Urinary bladder (tissue), 4 donors: ENCODE measurements around the gene APOB. TPM values are rescaled to one million over a fixed set of nuclear protein-coding genes. Genes with fewer than 3 reads are reported as not detected.

Experiments
- DNase-seq: peaks from one replicate; pipeline ENCODE4 v3.0.0-alpha.2; 2015; ENCODE audit errors: extremely low spot score
- H3K27ac ChIP-seq: one replicate; pipeline ENCODE4 v1.5.1; 2013; ENCODE audit warnings: low read depth, mild to moderate bottlenecking, moderate library complexity
- H3K36me3 ChIP-seq: one replicate; pipeline ENCODE4 v1.6.1; 2013; ENCODE audit warnings: mild to moderate bottlenecking, moderate library complexity; ENCODE audit not compliant: insufficient read depth
- H3K4me1 ChIP-seq: one replicate; pipeline ENCODE4 v1.6.1; 2013; ENCODE audit warnings: mild to moderate bottlenecking, moderate library complexity; ENCODE audit not compliant: insufficient read depth
- H3K4me3 ChIP-seq: one replicate; pipeline ENCODE4 v1.5.1; 2013; ENCODE audit warnings: low read depth, low read length
- WGBS: extraction: QIAGEN DNeasy Blood & Tissue Kit; methylation state at CpG from one replicate; pipeline ENCODE4 v1.1.7; 2013; 5-methylcytosine and 5-hydroxymethylcytosine counted together
- polyA plus RNA-seq: library from polyadenylated mRNA; stranded (reverse); fragments of 200-250 nt; gene quantifications from one replicate; pipeline ENCODE4 v1.2.3, GENCODE V29; 2013
- total RNA-seq: library from RNA; depleted of rRNA; stranded (reverse); fragments of >200 nt; gene quantifications from one replicate; pipeline ENCODE4 v1.2.3, GENCODE V29; 2014
- donor health status: healthy with polysubstance abuse.
- donor health status: healthy.

Gene APOB
- total and polyA plus RNA-seq, 2 donors = 0.32 to 0.49 TPM

DNA sequence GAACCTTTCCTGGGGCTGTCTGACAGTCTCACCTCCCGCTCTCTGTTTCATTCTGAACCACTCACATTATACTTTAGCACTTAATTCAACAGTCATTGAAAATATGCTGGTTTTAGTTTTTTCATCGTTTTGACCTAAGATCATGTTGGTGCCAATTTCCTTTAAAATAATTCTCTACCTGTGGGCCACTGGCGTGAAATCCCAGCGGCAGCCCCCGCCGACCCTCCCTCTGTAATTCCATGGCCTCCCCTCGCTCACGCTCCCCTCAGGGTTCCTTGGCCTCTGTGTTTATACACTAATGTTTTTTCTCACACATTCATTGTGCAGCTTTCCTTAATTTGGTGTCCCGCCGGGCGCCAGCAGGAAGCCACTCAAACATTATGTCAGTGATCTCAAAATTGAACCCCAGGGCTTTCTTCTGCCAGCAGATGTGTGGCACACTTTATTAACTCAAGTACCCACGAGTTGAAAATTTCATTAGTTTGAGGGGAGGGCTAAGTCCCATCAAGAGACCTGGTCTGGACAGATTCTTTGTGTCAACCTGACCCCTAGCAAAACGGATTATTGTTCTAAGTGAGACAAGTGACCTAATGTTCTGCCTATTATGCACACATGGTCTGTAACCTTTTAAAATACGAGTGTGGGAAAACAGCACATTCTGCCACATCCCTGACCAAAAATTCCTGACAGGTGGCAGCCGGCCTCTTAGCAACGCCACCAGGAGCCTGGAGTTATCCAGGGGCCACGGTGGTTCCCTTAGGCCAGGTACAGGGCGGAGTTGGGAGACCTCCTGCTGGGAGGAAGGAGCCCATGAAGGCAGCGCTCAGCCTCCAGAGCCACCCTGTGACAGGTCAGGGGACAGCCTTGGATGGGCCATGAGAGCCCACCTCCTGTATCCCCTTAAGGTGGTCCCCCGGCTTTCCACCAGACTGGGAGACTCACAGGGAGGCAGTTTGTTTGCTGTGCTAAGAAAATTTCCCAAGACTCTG is 53.1 kb downstream of the APOB start:
- no peak for DNase-seq
- Histone ChIP-seq H3K27ac (no peak overlapping the region), H3K4me3 (no peak overlapping the region), H3K36me3 (no peaks in the 10 kb centered on the region), H3K4me1 (no peaks in the 10 kb centered on the region)
- WGBS = 86% methylated on average over 20 of the region's 20 CpGs

DNA sequence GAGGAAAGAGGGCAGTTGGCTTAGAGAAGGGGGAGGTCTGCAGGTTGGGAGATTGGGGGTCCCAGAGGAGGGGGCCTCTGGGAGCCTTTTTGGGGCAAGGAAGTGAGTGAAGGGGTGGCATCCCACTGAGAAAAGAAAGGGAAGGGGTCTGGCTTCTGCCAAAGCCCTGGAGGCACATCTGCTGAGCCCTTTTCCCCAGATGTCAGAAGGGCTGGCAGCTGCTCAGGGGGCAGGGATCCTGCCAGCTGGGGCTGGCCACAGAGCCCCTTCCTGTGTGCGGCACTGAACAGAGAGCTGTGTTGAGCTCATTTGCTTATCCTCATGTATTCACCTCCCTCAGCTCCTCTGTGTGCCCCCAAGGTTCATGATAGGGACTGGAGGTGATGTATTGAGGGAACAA is 54.5 kb downstream of the APOB start:
- no peaks in the 10 kb centered on the region for H3K4me1 ChIP-seq

DNA sequence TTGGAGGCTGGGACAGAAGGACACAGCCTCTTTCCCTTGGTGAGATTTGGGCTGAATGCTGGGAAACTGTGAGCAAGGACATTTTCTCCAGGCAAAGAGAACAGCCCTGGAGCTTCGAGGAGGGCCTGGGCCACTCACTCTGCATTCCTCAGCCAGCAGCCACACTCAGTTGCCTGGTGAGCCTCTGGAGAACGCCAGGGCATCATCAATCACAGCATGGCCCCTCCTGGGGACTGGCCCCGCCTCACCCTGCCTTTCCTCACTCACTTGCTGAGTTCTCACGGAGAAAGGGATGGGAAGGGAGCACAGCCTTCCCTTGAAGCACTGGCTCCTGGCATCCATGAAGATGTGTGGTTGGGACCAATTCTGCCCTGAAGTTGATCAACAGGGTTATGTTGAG is 55.0 kb downstream of the APOB start:
- H3K4me3 ChIP-seq = no peak overlapping the region
- 72% methylated on average over 4 of the region's 4 CpGs for WGBS
- no peaks in the 10 kb centered on the region for H3K4me1 ChIP-seq
- no peaks in the 10 kb centered on the region for H3K36me3 ChIP-seq
- H3K27ac ChIP-seq = no peak overlapping the region
- no peak for DNase-seq

More for the DNA sequence above, 54.5 kb downstream of the APOB start:
- no peak overlapping the region for H3K4me3 ChIP-seq
- no peaks in the 10 kb centered on the region for H3K36me3 ChIP-seq
- WGBS = 87% methylated on average over 1 of the region's 1 CpG
- DNase-seq = no peak
- no peak overlapping the region for H3K27ac ChIP-seq

DNA sequence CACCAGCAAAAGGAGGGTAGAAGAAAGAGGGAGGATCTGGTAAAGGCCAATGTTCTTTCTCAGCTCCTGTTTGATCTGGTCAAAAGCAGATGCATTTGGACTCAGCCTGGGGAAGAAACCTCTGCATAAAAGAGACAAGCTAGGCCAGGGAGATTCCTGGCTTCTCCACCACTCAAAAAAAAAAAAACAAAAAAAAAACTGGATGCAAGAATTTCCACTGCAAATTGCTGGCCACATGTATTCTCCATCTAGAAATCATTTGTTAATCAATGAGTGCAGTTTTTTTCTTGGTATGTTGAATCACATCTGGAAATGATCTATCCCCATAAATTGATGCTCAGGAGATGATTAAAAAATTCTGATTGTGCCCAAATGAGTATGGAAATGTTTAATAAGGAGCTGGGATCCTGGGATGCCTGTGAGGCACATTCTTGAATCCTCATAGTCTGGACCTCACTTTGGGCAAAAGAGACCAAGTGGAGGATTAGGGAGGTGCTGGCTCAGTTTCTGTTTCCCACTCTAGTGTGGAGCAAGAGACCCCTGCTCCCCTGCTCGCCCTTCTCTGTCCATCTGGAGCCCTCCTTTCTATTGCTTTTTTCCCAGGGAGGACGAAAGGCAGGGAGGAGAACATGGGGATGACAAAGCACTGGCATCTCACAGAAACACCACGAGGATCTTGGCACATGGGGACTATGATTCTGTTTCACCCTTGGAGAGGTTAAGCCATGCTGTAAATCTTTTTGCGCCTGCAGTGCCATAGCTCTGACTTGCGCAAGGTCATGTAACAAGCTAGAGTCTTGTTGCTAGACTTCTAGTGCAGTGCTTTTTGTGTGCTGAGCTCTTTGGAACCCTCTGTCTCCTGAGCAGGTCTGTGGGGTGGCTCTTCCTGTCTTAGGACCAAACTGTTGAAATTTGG is 57.6 kb downstream of the APOB start:
- no peaks in the 10 kb centered on the region for H3K4me1 ChIP-seq
- no peak overlapping the region for H3K27ac ChIP-seq
- no peaks in the 10 kb centered on the region for H3K36me3 ChIP-seq
- WGBS = 48% methylated on average over 5 of the region's 5 CpGs
- H3K4me3 ChIP-seq = no peak overlapping the region
- no peak for DNase-seq

DNA sequence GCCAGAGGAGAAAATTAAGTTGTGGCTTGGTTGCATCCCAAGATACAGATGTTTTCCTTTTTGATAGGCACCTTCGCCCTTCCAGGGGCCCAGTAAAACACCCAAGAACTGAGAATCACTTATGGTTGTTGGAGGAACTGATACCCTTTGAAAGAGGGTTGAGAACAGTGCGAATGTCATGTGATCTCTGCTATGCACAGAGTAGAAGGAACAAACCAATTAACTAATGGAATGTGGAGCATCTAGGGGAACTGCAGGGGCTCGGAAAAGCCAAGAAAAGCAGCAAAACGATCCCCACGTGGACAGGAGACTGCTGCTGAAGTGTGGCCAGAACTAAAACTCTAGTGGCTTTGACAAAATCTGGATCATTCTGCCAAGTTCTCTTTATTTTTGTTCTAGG is 58.8 kb downstream of the APOB start:
- no peak overlapping the region for H3K4me3 ChIP-seq
- H3K27ac ChIP-seq = no peak overlapping the region
- no peaks in the 10 kb centered on the region for H3K36me3 ChIP-seq
- no peak for DNase-seq
- WGBS = 45% methylated on average over 5 of the region's 5 CpGs
- H3K4me1 ChIP-seq = no peaks in the 10 kb centered on the region

DNA sequence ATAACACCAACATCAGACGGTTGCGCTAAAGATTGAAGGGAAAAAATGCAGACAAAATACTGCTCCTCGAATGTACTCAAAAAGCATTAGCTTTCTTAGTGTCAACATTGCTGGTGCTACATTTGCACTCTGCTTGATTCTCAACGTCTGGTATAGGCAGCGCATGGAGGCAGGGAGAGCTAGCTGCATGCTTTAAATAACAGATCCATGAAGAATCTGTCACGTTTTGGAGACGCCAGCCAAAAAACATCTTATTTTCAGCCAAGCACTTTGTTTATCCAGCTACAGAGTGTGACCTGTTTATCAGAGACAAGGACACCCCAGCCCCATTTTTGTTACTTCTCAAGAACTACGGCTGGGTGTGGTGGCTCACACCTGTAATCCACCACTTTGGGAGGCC is 59.5 kb downstream of the APOB start:
- no peaks in the 10 kb centered on the region for H3K4me1 ChIP-seq
- H3K36me3 ChIP-seq = no peaks in the 10 kb centered on the region
- WGBS = 78% methylated on average over 8 of the region's 8 CpGs
- no peak for DNase-seq
- no peak overlapping the region for H3K27ac ChIP-seq
- H3K4me3 ChIP-seq = no peak overlapping the region

DNA sequence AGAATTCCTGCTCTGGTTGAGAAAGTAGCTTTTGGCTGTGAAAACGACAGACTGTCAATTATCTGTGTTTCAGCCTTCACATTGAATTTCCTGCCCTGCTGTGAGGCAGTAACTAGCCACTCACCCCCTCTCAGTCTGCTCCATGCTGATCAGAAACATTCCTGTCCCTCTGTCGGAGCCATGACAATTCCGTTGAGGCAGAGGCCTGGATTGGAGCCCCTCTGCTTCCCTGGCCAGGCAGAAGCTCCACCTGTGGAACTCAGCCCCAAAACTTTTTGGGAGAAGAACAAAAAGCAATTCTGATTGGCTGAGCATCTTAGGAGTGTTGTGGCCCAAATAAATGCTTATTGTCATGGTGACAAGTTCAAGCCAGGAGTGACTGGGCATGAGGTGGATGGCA is 60.0 kb downstream of the APOB start:
- no peaks in the 10 kb centered on the region for H3K36me3 ChIP-seq
- no peak overlapping the region for H3K4me3 ChIP-seq
- no peak for DNase-seq
- 48% methylated on average over 3 of the region's 3 CpGs for WGBS
- H3K4me1 ChIP-seq = no peaks in the 10 kb centered on the region
- no peak overlapping the region for H3K27ac ChIP-seq

DNA sequence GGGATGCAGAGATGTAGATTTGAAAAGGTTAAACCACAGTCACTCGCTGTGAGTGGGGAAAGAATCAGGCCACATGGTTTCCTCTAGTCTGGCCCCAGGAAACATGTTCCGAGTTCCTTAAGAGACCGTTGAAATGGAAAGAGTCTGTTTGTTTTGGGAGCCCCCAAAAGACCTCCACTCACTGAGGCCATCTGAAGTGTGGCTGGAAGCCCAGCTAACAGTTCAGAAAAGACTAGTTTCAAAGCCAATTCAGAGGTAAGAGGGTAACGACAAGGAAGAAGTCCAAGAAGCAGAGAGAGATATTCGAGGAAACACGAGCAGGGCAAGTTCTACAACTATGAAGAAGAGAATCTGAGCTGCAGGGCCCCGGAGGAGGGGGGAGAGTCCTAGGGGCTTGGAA is 61.0 kb downstream of the APOB start:
- no peaks in the 10 kb centered on the region for H3K36me3 ChIP-seq
- no peak for DNase-seq
- H3K4me3 ChIP-seq = no peak overlapping the region
- H3K27ac ChIP-seq = no peak overlapping the region
- WGBS = 80% methylated on average over 7 of the region's 7 CpGs
- H3K4me1 ChIP-seq = no peaks in the 10 kb centered on the region

DNA sequence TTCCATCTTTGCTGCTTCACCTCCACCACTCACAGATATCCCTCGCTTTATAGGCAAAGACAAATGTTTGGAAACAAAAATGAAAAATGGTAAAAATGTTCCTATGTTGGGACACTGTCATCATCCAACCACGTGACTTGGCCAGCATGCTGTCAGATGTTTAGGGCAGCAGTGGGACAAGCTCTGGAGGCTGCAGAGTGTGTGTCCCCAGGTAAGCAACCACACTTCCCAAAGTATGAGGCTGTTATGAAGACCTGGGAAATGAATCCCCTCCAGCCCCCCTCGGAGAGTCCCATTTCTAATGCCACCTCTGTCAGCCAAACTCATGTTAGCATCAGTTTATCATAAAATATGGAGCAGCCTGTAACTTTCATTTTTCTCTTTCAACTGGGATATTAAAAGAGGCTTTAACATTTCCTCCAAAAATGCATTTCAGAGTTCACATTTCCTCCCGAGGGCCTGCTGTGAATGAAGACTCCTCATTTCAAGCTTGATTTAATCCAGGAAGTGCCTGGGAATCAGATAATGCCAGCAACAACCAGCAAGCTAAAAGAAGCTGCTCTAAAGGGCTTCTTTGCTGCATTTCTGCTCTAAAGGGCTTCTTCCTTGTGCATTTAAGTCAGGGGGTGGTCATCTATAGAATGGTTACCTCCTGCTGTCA is 66.2 kb downstream of the APOB start:
- H3K27ac ChIP-seq = no peak overlapping the region
- WGBS = 44% methylated on average over 4 of the region's 4 CpGs
- no peak for DNase-seq
- no peaks in the 10 kb centered on the region for H3K36me3 ChIP-seq
- H3K4me3 ChIP-seq = no peak overlapping the region
- no peaks in the 10 kb centered on the region for H3K4me1 ChIP-seq

DNA sequence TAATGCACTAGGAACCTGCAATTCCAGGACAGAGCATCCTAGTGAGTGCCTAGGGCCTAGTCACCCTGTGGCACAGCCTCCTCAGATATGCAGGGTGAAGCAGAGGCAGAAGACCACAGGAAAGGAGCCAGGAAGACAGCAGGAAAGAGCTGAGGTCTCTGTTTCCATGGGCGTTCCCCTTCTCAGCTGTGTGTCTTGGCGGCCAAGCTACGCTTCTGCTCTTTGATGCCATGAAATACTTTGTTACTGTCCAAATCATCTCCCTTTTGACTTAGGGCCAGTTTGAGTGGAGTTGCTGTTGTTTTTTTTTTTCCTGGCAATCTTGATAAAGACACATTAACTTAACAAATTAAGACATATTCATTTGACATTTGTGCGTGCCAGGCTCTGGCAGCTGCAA is 67.3 kb downstream of the APOB start:
- DNase-seq = no peak
- Histone ChIP-seq H3K4me3 (no peak overlapping the region), H3K27ac (no peak overlapping the region), H3K4me1 (no peaks in the 10 kb centered on the region), H3K36me3 (no peaks in the 10 kb centered on the region)
- WGBS = 67% methylated on average over 4 of the region's 4 CpGs

DNA sequence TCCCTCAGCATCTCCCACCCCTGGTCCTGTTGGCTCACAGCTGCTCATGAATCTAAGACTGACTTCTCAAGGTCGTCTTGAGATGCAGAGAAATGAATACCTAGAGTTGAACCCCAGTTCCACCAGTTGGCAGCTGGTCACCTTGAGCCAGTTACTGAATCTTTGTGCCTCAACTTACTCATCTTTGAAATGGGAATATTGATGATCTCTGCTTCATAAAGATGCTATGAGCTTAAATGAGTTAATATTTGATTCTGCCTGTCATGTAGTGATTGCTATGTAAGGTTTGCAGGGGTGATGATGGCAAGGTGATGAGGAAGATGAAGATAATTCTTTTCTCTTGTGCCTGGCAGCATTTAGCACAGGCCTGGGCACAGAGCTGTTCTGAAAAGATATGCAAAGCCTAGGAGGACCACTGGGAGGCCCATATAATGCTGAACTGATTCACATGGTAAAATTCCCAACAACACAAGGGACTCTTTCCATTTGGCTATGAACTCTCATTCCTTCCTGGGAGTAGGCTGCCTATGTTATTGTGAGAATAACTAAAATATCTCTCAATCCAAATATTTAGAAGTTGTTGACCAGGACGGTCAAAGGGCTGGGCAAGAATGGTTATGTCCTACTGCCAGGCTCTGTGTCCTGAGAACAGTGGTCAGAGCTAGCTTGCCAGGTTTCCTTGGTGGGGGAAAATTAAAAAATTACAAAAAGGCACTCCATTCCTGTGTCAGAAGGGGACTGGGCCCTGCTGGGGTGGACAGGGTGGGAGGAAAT is 70.9 kb downstream of the APOB start:
- no peaks in the 10 kb centered on the region for H3K36me3 ChIP-seq
- H3K27ac ChIP-seq = peak overlapping the region; percentile 32
- H3K4me1 ChIP-seq = no peaks in the 10 kb centered on the region
- no peak overlapping the region for H3K4me3 ChIP-seq
- WGBS = 55% methylated on average over 2 of the region's 2 CpGs
- DNase-seq = no peak

DNA sequence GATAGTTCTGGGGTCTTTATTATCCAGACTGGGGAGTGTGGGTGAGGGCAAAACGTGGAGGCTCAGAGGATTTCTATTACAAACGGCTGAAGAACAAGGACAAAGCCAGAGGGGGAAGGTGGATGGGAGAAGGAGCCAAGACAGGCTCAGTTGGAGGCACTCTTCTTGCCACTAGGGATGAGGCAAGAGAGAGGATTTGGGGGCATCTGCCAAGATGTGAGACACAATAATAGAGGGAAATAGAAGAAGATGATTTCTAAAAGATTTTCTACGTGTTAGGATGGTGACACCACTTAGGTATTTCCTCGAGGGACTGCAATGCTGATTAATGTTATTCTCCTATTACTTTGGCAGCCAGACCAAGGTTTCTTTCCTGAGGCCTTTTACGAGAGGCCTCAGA is 71.8 kb downstream of the APOB start:
- no peak for DNase-seq
- no peaks in the 10 kb centered on the region for H3K4me1 ChIP-seq
- no peak overlapping the region for H3K27ac ChIP-seq
- no peaks in the 10 kb centered on the region for H3K36me3 ChIP-seq
- 25% methylated on average over 5 of the region's 5 CpGs for WGBS
- no peak overlapping the region for H3K4me3 ChIP-seq

DNA sequence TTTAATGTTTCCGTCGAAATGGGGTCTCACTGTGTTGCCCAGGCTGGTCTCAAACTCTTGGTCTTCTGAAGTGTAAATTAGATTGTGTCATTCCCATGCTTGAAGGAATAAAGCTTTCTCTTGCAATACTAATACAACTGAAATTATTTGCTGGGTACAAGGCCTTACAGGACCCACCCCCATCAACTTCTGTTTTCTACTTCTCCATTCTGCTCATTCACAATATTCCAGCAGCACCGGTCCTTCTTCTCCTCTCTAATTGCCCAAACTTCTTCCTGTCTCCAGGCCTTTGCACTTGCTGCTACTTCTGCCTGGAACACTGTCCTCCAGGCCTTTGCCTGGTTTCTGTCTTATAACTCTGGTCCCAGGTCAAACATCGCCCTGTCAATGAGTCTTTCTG is 73.8 kb downstream of the APOB start:
- no peaks in the 10 kb centered on the region for H3K4me1 ChIP-seq

More for the DNA sequence above, 73.8 kb downstream of the APOB start:
- Histone ChIP-seq H3K27ac (no peak overlapping the region), H3K4me3 (no peak overlapping the region), H3K36me3 (no peaks in the 10 kb centered on the region)
- 95% methylated on average over 4 of the region's 4 CpGs for WGBS
- DNase-seq = no peak
